Keratinocyte (primary cell): ENCODE results near the gene P4HA3.

Experiments used
- EZH2 ChIP-seq: IDR thresholded peaks from one replicate; pipeline ENCODE4 v1.6.1; 2012; ENCODE audit warnings: inconsistent platforms, mild to moderate bottlenecking, low read length, moderate library complexity
- TF ChIP-seq, protein P1 (sequence below), 3 experiments: IDR thresholded peaks in 1 of 3; conservative IDR thresholded peaks in 1 of 3; optimal IDR thresholded peaks in 1 of 3; 2 replicates in 2 of 3; 3 replicates in 1 of 3; pipeline versions ENCODE3 to v1.5.1; 2011; ENCODE audit warnings: low read length in 3 of 3, mild to moderate bottlenecking in 3 of 3, moderate library complexity in 2 of 3, control low read depth in 1 of 3, inconsistent platforms in 1 of 3; ENCODE audit not compliant: insufficient read depth in 2 of 3; ENCODE audit errors: extremely low read depth in 1 of 3

DNA sequence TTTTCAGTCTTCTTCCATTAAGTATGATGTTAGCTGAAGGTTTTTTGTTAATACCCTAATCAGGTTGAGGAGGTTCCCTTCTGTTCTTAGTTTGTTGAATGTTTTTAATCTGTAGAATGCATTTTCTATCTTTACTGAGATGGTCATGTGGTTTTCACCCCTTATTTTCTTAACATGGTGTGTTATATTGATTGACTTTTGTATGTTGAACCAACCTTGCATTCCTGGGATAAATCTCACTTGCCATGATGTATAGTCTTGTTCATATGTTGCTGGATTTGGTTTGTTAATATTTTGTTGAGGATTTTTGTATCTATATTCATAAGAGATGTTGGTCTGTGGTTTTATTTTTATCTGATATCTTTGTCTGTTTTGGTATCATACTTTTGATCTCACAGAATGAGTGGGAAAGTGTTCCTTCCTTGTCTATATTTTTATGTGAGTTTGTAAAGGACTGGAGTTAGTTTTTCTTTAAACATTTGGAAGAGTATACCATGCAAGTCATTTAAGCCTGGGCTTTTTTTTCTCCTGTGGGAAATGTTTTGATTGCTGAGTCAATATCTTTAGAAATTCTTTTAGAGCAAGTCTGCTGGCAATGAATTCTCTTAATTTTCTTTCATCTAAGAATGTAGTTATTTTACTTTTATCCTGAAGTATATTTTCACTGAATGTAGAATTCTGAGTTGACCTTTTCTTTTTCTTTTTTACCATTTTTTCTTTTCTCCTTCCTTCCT is 5.5 kb upstream of the P4HA3 start:
- TF ChIP-seq, protein P1, sequence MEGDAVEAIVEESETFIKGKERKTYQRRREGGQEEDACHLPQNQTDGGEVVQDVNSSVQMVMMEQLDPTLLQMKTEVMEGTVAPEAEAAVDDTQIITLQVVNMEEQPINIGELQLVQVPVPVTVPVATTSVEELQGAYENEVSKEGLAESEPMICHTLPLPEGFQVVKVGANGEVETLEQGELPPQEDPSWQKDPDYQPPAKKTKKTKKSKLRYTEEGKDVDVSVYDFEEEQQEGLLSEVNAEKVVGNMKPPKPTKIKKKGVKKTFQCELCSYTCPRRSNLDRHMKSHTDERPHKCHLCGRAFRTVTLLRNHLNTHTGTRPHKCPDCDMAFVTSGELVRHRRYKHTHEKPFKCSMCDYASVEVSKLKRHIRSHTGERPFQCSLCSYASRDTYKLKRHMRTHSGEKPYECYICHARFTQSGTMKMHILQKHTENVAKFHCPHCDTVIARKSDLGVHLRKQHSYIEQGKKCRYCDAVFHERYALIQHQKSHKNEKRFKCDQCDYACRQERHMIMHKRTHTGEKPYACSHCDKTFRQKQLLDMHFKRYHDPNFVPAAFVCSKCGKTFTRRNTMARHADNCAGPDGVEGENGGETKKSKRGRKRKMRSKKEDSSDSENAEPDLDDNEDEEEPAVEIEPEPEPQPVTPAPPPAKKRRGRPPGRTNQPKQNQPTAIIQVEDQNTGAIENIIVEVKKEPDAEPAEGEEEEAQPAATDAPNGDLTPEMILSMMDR (optimal IDR thresholded peaks at IDR 0.05 in 1 of 3, IDR thresholded peaks at IDR 0.05 in 1 of 3, conservative IDR thresholded peaks at IDR 0.05 in 1 of 3; ENCODE audit: extremely low read depth in 1 of 3, insufficient read depth in 2 of 3, low read length in 3 of 3), result no peak
- no peak for TF ChIP-seq EZH2
